HL-60 (cell line): Measurements from ENCODE around the gene UNC5C.

Experiments used
- DNase-seq, 2 experiments: peaks; one replicate each; pipeline ENCODE4 v3.0.0-alpha.2; 2010 to 2020; ENCODE audit warnings: low read depth in 1 of 2, low spot score in 1 of 2
- H3K27ac ChIP-seq: fragments of 250-450 bp; sonication (Bioruptor Pico); replicated peaks from 2 replicates; pipeline ENCODE4 v1.5.1; 2020; ENCODE audit warnings: mild to moderate bottlenecking, moderate library complexity
- H3K27me3 ChIP-seq: fragments of 250-450 bp; sonication (Bioruptor Pico); 2 replicates; pipeline ENCODE4 v1.5.1; 2021; ENCODE audit warnings: mild to moderate bottlenecking, moderate library complexity; ENCODE audit not compliant: insufficient read depth, poor library complexity, severe bottlenecking
- H3K4me3 ChIP-seq: replicated peaks from 2 replicates; pipeline ENCODE4 v1.5.1; 2011; ENCODE audit warnings: mild to moderate bottlenecking, control low read depth, low read length; ENCODE audit not compliant: insufficient read depth
- CTCF ChIP-seq: IDR thresholded peaks from one replicate; pipeline ENCODE4 v1.5.1; 2011; ENCODE audit warnings: low read length, control low read depth, inconsistent platforms; ENCODE audit not compliant: insufficient read depth
- GABPA ChIP-seq: IDR thresholded peaks from 2 replicates; pipeline ENCODE4 v1.6.1; 2012; ENCODE audit warnings: low read depth
- POLR2AphosphoS5 ChIP-seq: IDR thresholded peaks from 2 replicates; pipeline ENCODE4 v1.6.1; 2012; ENCODE audit warnings: low read depth
- REST ChIP-seq: IDR thresholded peaks from 2 replicates; pipeline ENCODE4 v1.6.1; 2012; ENCODE audit warnings: low read depth; ENCODE audit not compliant: insufficient replicate concordance
- SPI1 ChIP-seq: IDR thresholded peaks from 2 replicates; pipeline ENCODE4 v1.6.1; 2012; ENCODE audit warnings: low read depth, mild to moderate bottlenecking, borderline replicate concordance

Gene UNC5C

GRCh38 chr4:95580226-95580625, 31.5 kb upstream of the UNC5C start:
- no peak for TF ChIP-seq POLR2AphosphoS5
- no peak for TF ChIP-seq GABPA
- TF ChIP-seq SPI1, result no peak
- no peak for TF ChIP-seq CTCF
- TF ChIP-seq REST, result no peak
- H3K27ac ChIP-seq, result no peak overlapping the region
- DNase-seq, result no peak

GRCh38 chr4:95572304-95572991, 23.7 kb upstream of the UNC5C start:
- no peaks in the 10 kb centered on the region for H3K27me3 ChIP-seq
- no peak overlapping the region for H3K4me3 ChIP-seq
- TF ChIP-seq SPI1 (peak; percentile 88), GABPA (no peak)
- DNase-seq, result peak in 1 of 2 experiments; percentile 88
- peak overlapping the region; percentile 92 for H3K27ac ChIP-seq

More at GRCh38 chr4:95580226-95580625, 31.5 kb upstream of the UNC5C start:
- no peaks in the 10 kb centered on the region for H3K27me3 ChIP-seq
- H3K4me3 ChIP-seq, result no peak overlapping the region

GRCh38 chr4:95571577-95571976, 22.8 kb upstream of the UNC5C start:
- H3K27ac ChIP-seq, result peak overlapping the region; percentile 92
- no peak for TF ChIP-seq SPI1
- no peak for DNase-seq
- no peak overlapping the region for H3K4me3 ChIP-seq
- H3K27me3 ChIP-seq, result no peaks in the 10 kb centered on the region

DNA sequence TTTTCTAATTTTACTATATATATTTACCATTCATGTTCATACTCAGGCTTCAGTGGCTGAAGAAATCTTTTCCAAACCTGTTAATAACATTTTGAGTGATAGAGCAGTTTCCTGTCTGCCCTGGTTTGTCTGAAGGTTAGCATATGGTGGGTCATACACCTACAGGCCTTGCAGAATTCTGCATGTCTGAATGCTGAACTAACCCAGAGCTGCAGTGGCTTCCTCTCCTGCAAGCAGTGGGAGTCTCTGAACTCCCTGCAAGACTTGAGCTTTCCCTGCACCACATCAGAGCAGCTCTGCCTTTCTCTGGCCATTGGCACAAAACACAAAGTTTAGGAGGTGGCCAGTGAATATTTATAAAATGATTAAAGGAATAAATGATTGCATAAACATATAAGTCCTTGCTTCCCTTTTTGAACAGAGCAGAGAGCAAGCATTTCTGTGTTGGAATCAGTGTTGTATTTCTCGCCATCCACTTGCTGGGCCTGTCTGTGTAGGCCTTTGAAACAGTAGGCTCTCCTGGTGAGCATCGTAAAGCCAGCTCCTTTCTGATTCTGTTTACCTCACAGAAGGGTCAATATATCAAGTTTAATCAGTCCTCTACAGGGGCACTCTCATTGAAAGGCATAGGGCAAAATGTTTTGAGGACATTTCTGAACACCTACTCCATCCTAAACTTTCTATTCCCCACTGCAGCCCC, 15.0 kb upstream of the UNC5C start:
- Histone ChIP-seq H3K27me3 (no peaks in the 10 kb centered on the region), H3K4me3 (no peak overlapping the region), H3K27ac (no peak overlapping the region)
- DNase-seq, result no peak
- TF ChIP-seq SPI1 (no peak), GABPA (no peak)

GRCh38 chr4:95560774-95561173, 12.0 kb upstream of the UNC5C start:
- no peaks in the 10 kb centered on the region for H3K27me3 ChIP-seq
- DNase-seq, result no peak
- TF ChIP-seq GABPA, result no peak
- TF ChIP-seq POLR2AphosphoS5, result no peak
- TF ChIP-seq SPI1, result no peak
- no peak for TF ChIP-seq CTCF
- no peak for TF ChIP-seq REST
- no peak overlapping the region for H3K4me3 ChIP-seq
- no peak overlapping the region for H3K27ac ChIP-seq
